K562 (cell line): Measurements from ENCODE around the gene RHOBTB3. TPM values are rescaled to one million over a fixed set of nuclear protein-coding genes. Genes with fewer than 3 reads are reported as not detected.

Source experiments
- BHLHE40 ChIP-seq: IDR thresholded peaks from 2 replicates; pipeline ENCODE4 v1.6.1; 2011; ENCODE audit warnings: low read length, improper control_type of control experiment
- C11orf30 ChIP-seq: fragments of 450-650 bp; IDR thresholded peaks from 2 replicates; pipeline ENCODE4 v1.6.1; 2016; ENCODE audit warnings: low read depth, mild to moderate bottlenecking
- E2F8 ChIP-seq: fragments of 450-650 bp; IDR thresholded peaks from 2 replicates; pipeline ENCODE4 v1.7.1; 2018; ENCODE audit warnings: mild to moderate bottlenecking, low read depth; ENCODE audit not compliant: partially characterized antibody
- ESRRB ChIP-seq: fragments of 250-450 bp; sonication (Bioruptor Pico); IDR thresholded peaks from 2 replicates; pipeline ENCODE4 v1.5.0; 2020; ENCODE audit warnings: mild to moderate bottlenecking, moderate library complexity, borderline replicate concordance
- EZH2 ChIP-seq: IDR thresholded peaks from 2 replicates; pipeline ENCODE4 v1.6.1; 2012; ENCODE audit warnings: low read depth, mild to moderate bottlenecking, inconsistent platforms, low read length, borderline replicate concordance
- MYNN ChIP-seq, 2 experiments: sonication (generic); formaldehyde crosslinking in 1 of 2; IDR thresholded peaks; 2 replicates each; pipeline versions ENCODE4 v1.5.0 to v1.6.1; 2016 to 2020; ENCODE audit warnings: antibody characterized with exemption in 1 of 2, missing genetic modification reagents in 1 of 2
- PHTF2 ChIP-seq: fragments of 250-450 bp; sonication (Bioruptor Pico); IDR thresholded peaks from 2 replicates; pipeline ENCODE4 v1.5.0; 2021; ENCODE audit warnings: mild to moderate bottlenecking
- TAF15 ChIP-seq: fragments of 200-400 bp; formaldehyde crosslinking; IDR thresholded peaks from 2 replicates; pipeline ENCODE4 v1.6.1; 2017; ENCODE audit warnings: mild to moderate bottlenecking, low read depth, low read length, moderate library complexity
- TAF7 ChIP-seq: fragments of 450-650 bp; IDR thresholded peaks from 2 replicates; pipeline ENCODE4 v1.6.1; 2016; ENCODE audit warnings: missing genetic modification characterization, missing compliant biosample characterization
- THRAP3 ChIP-seq: fragments of 450-650 bp; IDR thresholded peaks from 2 replicates; pipeline ENCODE4 v1.6.1; 2016; ENCODE audit warnings: mild to moderate bottlenecking, inconsistent platforms, borderline replicate concordance
- U2AF2 ChIP-seq: fragments of 200-400 bp; formaldehyde crosslinking; optimal IDR thresholded peaks from 2 replicates; pipeline ENCODE3; 2017; ENCODE audit warnings: low read depth, mild to moderate bottlenecking, low read length
- ZFPM2 ChIP-seq: fragments of 250-450 bp; sonication (Bioruptor Pico); IDR thresholded peaks from 2 replicates; pipeline ENCODE4 v1.5.1; 2022; ENCODE audit warnings: mild to moderate bottlenecking
- ZNF609 ChIP-seq: sonication (generic); formaldehyde crosslinking; IDR thresholded peaks from 2 replicates; pipeline ENCODE4 v1.8.1; 2023; ENCODE audit warnings: missing genetic modification reagents, mild to moderate bottlenecking, borderline replicate concordance
- polyA plus RNA-seq, 8 experiments: library from polyadenylated mRNA; depleted of rRNA in 4 of 8; stranded (reverse) in 5 of 8; unstranded in 3 of 8; fragments of >200 nt; fragmentation: Nextera tagmentation in 2 of 8; fragmentation: Illumina TruSeq in 1 of 8; extraction: Ambion mirVana in 2 of 8; extraction: Trizol in 1 of 8; gene quantifications; 2 replicates each; pipeline versions ENCODE4 v1.2.1 to v1.2.3, GENCODE V29; 2011 to 2014; ENCODE audit warnings: inconsistent platforms in 1 of 8, missing spikeins in 1 of 8
- total RNA-seq, 7 experiments: library from RNA; depleted of rRNA in 6 of 7; stranded (reverse); fragments of >200 nt in 6 of 7; fragmentation: Illumina TruSeq in 2 of 7; extraction: Trizol in 2 of 7; gene quantifications; 2 replicates each; pipeline versions ENCODE4 v1.2.1 to v1.2.3, GENCODE V29; 2011 to 2021; ENCODE audit warnings: low replicate concordance in 1 of 7
- TF ChIP-seq, protein P1 (sequence below): sonication (generic); formaldehyde crosslinking; IDR thresholded peaks from 2 replicates; pipeline ENCODE4 v1.8.0; 2022; ENCODE audit warnings: missing genetic modification reagents, mild to moderate bottlenecking, moderate library complexity, borderline replicate concordance
- TF ChIP-seq, protein P2 (sequence below), 2 experiments: fragments of 150-350 bp in 1 of 2; IDR thresholded peaks; 2 replicates each; pipeline ENCODE4 v1.6.1; 2012 to 2016; ENCODE audit warnings: low read depth in 2 of 2, low read length in 2 of 2, mild to moderate bottlenecking in 1 of 2, moderate library complexity in 1 of 2

Gene RHOBTB3
- total and polyA plus RNA-seq, 9 of the 15 experiments (the other 6 are each of a cell fraction or from before 2014, with no cell fraction given): 39.7 to 143 (median 115) TPM

GRCh38 chr5:95773335-95774059 is 42.4 kb downstream of the RHOBTB3 start (continued):
- TF ChIP-seq E2F8: no peak
- no peak for TF ChIP-seq EZH2
- no peak for TF ChIP-seq PHTF2 (CRISPR knock-in tag)
- TF ChIP-seq C11orf30: peak; percentile 98
- no peak for TF ChIP-seq ESRRB (CRISPR knock-in tag)
- TF ChIP-seq, protein P1, sequence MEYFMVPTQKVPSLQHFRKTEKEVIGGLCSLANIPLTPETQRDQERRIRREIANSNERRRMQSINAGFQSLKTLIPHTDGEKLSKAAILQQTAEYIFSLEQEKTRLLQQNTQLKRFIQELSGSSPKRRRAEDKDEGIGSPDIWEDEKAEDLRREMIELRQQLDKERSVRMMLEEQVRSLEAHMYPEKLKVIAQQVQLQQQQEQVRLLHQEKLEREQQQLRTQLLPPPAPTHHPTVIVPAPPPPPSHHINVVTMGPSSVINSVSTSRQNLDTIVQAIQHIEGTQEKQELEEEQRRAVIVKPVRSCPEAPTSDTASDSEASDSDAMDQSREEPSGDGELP: 0 out of 2 replicates have a peak, but pooled peaks have one; percentile 4
- no peak for TF ChIP-seq ZNF609 (CRISPR knock-in tag)
- TF ChIP-seq U2AF2: no peak
- TF ChIP-seq MYNN (IDR thresholded peaks at IDR 0.05): no peak
- TF ChIP-seq MYNN (CRISPR knock-in tag; IDR thresholded peaks at IDR 0.05): no peak
- no peak for TF ChIP-seq TAF7 (tag)
- no peak for TF ChIP-seq ZFPM2 (CRISPR knock-in tag)
- peak; percentile 47; the same call in 1 of the 2 replicates for TF ChIP-seq BHLHE40
- TF ChIP-seq THRAP3: no peak
- TF ChIP-seq TAF15: no peak
- TF ChIP-seq, protein P2, sequence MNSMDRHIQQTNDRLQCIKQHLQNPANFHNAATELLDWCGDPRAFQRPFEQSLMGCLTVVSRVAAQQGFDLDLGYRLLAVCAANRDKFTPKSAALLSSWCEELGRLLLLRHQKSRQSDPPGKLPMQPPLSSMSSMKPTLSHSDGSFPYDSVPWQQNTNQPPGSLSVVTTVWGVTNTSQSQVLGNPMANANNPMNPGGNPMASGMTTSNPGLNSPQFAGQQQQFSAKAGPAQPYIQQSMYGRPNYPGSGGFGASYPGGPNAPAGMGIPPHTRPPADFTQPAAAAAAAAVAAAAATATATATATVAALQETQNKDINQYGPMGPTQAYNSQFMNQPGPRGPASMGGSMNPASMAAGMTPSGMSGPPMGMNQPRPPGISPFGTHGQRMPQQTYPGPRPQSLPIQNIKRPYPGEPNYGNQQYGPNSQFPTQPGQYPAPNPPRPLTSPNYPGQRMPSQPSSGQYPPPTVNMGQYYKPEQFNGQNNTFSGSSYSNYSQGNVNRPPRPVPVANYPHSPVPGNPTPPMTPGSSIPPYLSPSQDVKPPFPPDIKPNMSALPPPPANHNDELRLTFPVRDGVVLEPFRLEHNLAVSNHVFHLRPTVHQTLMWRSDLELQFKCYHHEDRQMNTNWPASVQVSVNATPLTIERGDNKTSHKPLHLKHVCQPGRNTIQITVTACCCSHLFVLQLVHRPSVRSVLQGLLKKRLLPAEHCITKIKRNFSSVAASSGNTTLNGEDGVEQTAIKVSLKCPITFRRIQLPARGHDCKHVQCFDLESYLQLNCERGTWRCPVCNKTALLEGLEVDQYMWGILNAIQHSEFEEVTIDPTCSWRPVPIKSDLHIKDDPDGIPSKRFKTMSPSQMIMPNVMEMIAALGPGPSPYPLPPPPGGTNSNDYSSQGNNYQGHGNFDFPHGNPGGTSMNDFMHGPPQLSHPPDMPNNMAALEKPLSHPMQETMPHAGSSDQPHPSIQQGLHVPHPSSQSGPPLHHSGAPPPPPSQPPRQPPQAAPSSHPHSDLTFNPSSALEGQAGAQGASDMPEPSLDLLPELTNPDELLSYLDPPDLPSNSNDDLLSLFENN (IDR thresholded peaks at IDR 0.05; ENCODE audit: low read depth in 2 of 2, low read length in 2 of 2): no peak
